ENCODE measurements around the gene AICDA. TPM values are rescaled to one million over a fixed set of nuclear protein-coding genes. Genes with fewer than 3 reads are reported as not detected.
"Not testable (repeated sequence)": the region's sequence is repeated elsewhere in the genome, so short reads cannot be mapped to it uniquely, and the experiment has no call there.

Gene AICDA
- polyA plus RNA-seq (2014; cell fraction: cytosol; rRNA removed) = not detected in 2 replicates
- polyA plus RNA-seq (2014; cell fraction: nucleus; rRNA removed) = not detected in 2 replicates

GRCh38 chr12:8612629-8613028, at the start of gene AICDA:
TSS of gene AICDA (minus strand) at chr12:8612859. CDS start at chr12:8612767, 92 bp downstream.
- no peak for DNase-seq (ENCODE audit: low spot score)

- DNase-seq (ENCODE audit: low spot score) = no peak
Measured at GRCh38 chr12:8661751-8662150, 49.1 kb upstream of the AICDA start.

- no peak for DNase-seq (ENCODE audit: low spot score)
Measured at GRCh38 chr12:8661016-8661415, 48.4 kb upstream of the AICDA start.

GRCh38 chr12:8658346-8658745, 45.7 kb upstream of the AICDA start:
- no peak for DNase-seq (ENCODE audit: low spot score)

GRCh38 chr12:8655421-8655820, 42.8 kb upstream of the AICDA start:
- DNase-seq (ENCODE audit: low spot score) = no peak

GRCh38 chr12:8648576-8649205, 36.0 kb upstream of the AICDA start:
- no peak for DNase-seq (ENCODE audit: low spot score)

- DNase-seq (ENCODE audit: low spot score) = no peak
Measured at GRCh38 chr12:8647968-8648367, 35.3 kb upstream of the AICDA start.

- no peak for DNase-seq (ENCODE audit: low spot score)
Measured at GRCh38 chr12:8644345-8645248, 31.9 kb upstream of the AICDA start.

GRCh38 chr12:8642775-8643174, 30.1 kb upstream of the AICDA start:
- DNase-seq (ENCODE audit: low spot score) = no peak

GRCh38 chr12:8639936-8640335, 27.3 kb upstream of the AICDA start:
- no peak for DNase-seq (ENCODE audit: low spot score)

- no peak for DNase-seq (ENCODE audit: low spot score)
Measured at GRCh38 chr12:8638951-8639350, 26.3 kb upstream of the AICDA start.

- no peak for DNase-seq (ENCODE audit: low spot score)
Measured at GRCh38 chr12:8637666-8638065, 25.0 kb upstream of the AICDA start.

- no peak for DNase-seq (ENCODE audit: low spot score)
Measured at GRCh38 chr12:8637244-8637643, 24.6 kb upstream of the AICDA start.

- no peak for DNase-seq (ENCODE audit: low spot score)
Measured at GRCh38 chr12:8636581-8636980, 23.9 kb upstream of the AICDA start.

- not testable (repeated sequence) for DNase-seq (ENCODE audit: low spot score)
Measured at GRCh38 chr12:8636007-8636346, 23.3 kb upstream of the AICDA start.

- DNase-seq (ENCODE audit: low spot score) = not testable (repeated sequence)
Measured at GRCh38 chr12:8635342-8636006, 22.8 kb upstream of the AICDA start.

- DNase-seq (ENCODE audit: low spot score) = no peak
Measured at GRCh38 chr12:8630131-8630530, 17.5 kb upstream of the AICDA start.

GRCh38 chr12:8629486-8630033, 16.9 kb upstream of the AICDA start:
- no peak for DNase-seq (ENCODE audit: low spot score)

GRCh38 chr12:8628731-8629130, 16.1 kb upstream of the AICDA start:
- DNase-seq (ENCODE audit: low spot score) = no peak

- DNase-seq (ENCODE audit: low spot score) = not testable (repeated sequence)
Measured at GRCh38 chr12:8624750-8625149, 12.1 kb upstream of the AICDA start.

- no peak for DNase-seq (ENCODE audit: low spot score)
Measured at GRCh38 chr12:8622646-8623045, 10.0 kb upstream of the AICDA start.

GRCh38 chr12:8615206-8615605, 2.5 kb upstream of the AICDA start:
- DNase-seq (ENCODE audit: low spot score) = no peak

Data from SK-N-DZ (cell line).